SK-N-SH (cell line): Measurements from ENCODE around the gene NFAT5. TPM values are rescaled to one million over a fixed set of nuclear protein-coding genes. Genes with fewer than 3 reads are reported as not detected.

Experiments used
- CTCF ChIA-PET: fragments of 300-600, 350-600 bp; formaldehyde crosslinking; extraction: SDS; loops from one replicate; lab custom pipeline; 2021; lab: Yijun Ruan, JAX
- POLR2A ChIA-PET: fragments of 350-600 bp; sonication (Branson Sonifier 250); formaldehyde crosslinking; extraction: SDS; loops from one replicate; lab custom pipeline; 2020; ENCODE audit warnings: antibody characterized with exemption, inconsistent platforms; lab: Yijun Ruan, JAX
- DNase-seq: peaks from one replicate; pipeline ENCODE4 v3.0.0; 2012
- H2AFZ ChIP-seq: fragments of 200-600 bp; sonication (generic); 2 replicates; pipeline ENCODE4 v1.8.1; 2016; ENCODE audit warnings: antibody characterized with exemption, mild to moderate bottlenecking, low read depth
- H3F3A ChIP-seq: fragments of 200-600 bp; sonication (generic); replicated peaks from 2 replicates; pipeline ENCODE3; 2016; ENCODE audit warnings: antibody characterized with exemption, mild to moderate bottlenecking; ENCODE audit not compliant: insufficient read depth
- H3K27ac ChIP-seq, 2 experiments: fragments of 200-500 bp in 1 of 2; fragments of 200-600 bp in 1 of 2; sonication (Bioruptor generic) in 1 of 2; sonication (generic), shearing (Covaris generic) in 1 of 2; 2 replicates each; pipeline versions ENCODE4 v1.5.1 to v1.6.1; 2014 to 2016; ENCODE audit warnings: low read depth in 2 of 2, inconsistent platforms in 1 of 2, low read length in 1 of 2, mild to moderate bottlenecking in 1 of 2, mixed read lengths in 1 of 2
- H3K27me3 ChIP-seq: fragments of 200-600 bp; sonication (generic), shearing (Covaris generic); 2 replicates; pipeline ENCODE4 v1.6.1; 2016; ENCODE audit warnings: mixed run types; ENCODE audit not compliant: insufficient read depth
- H3K36me3 ChIP-seq, 2 experiments: fragments of 200-500 bp in 1 of 2; fragments of 200-600 bp in 1 of 2; sonication (Bioruptor generic) in 1 of 2; sonication (generic) in 1 of 2; replicated peaks in 1 of 2; 2 replicates each; pipeline versions ENCODE3 to v1.5.1; 2014 to 2016; ENCODE audit warnings: low read length in 1 of 2, mild to moderate bottlenecking in 1 of 2; ENCODE audit not compliant: insufficient read depth in 2 of 2, control insufficient read depth in 1 of 2
- H3K4me1 ChIP-seq, 2 experiments: fragments of 200-500 bp in 1 of 2; fragments of 200-600 bp in 1 of 2; sonication (Bioruptor generic) in 1 of 2; sonication (generic), shearing (Covaris generic) in 1 of 2; 2 replicates each; pipeline versions ENCODE4 v1.5.1 to v1.6.1; 2014 to 2016; ENCODE audit warnings: low read depth in 1 of 2, low read length in 1 of 2, mixed run types in 1 of 2; ENCODE audit not compliant: insufficient read depth in 2 of 2, control insufficient read depth in 1 of 2
- H3K4me2 ChIP-seq: fragments of 200-600 bp; sonication (generic), shearing (Covaris generic); 2 replicates; pipeline ENCODE4 v1.6.1; 2017; ENCODE audit warnings: mixed run types
- H3K4me3 ChIP-seq, 2 experiments: fragments of 200-500 bp in 1 of 2; fragments of 200-600 bp in 1 of 2; sonication (Bioruptor generic) in 1 of 2; sonication (generic), shearing (Covaris generic) in 1 of 2; 2 replicates each; pipeline versions ENCODE4 v1.5.1 to v1.8.1; 2014 to 2016; ENCODE audit warnings: low read depth in 2 of 2, inconsistent platforms in 1 of 2, low read length in 1 of 2, mild to moderate bottlenecking in 1 of 2, mixed read lengths in 1 of 2, moderate library complexity in 1 of 2
- H3K79me2 ChIP-seq: fragments of 200-600 bp; sonication (generic); 2 replicates; pipeline ENCODE4 v1.8.1; 2017; ENCODE audit warnings: mild to moderate bottlenecking; ENCODE audit not compliant: insufficient read depth
- H3K9ac ChIP-seq: fragments of 200-600 bp; sonication (generic); 2 replicates; pipeline ENCODE4 v1.6.1; 2017; ENCODE audit warnings: mixed run types
- H3K9me2 ChIP-seq: fragments of 200-600 bp; sonication (generic); 2 replicates; pipeline ENCODE4 v1.6.1; 2017; ENCODE audit warnings: mixed run types
- H3K9me3 ChIP-seq: fragments of 200-600 bp; sonication (generic); 2 replicates; pipeline ENCODE4 v1.6.1; 2017; ENCODE audit warnings: mixed run types, mild to moderate bottlenecking, moderate library complexity
- H4K20me1 ChIP-seq: fragments of 200-600 bp; sonication (generic); 2 replicates; pipeline ENCODE4 v1.6.1; 2017; ENCODE audit warnings: mild to moderate bottlenecking, mixed run types; ENCODE audit not compliant: insufficient read depth
- CHD2 ChIP-seq: fragments of 150-350 bp; IDR thresholded peaks from 2 replicates; pipeline ENCODE4 v1.6.1; 2018; ENCODE audit warnings: low read length; ENCODE audit not compliant: partially characterized antibody
- ELF1 ChIP-seq: IDR thresholded peaks from 2 replicates; pipeline ENCODE4 v1.4.0; 2012
- EP300 ChIP-seq, 2 experiments: IDR thresholded peaks; 2 replicates each; pipeline versions ENCODE4 v1.4.0 to v1.6.1; 2012; ENCODE audit warnings: borderline replicate concordance in 1 of 2, low read depth in 1 of 2, low read length in 1 of 2
- FOXJ3 ChIP-seq: sonication (generic); formaldehyde crosslinking; IDR thresholded peaks from 2 replicates; pipeline ENCODE4 v1.5.1; 2020; ENCODE audit warnings: mild to moderate bottlenecking, missing genetic modification reagents
- FOXM1 ChIP-seq: IDR thresholded peaks from 2 replicates; pipeline ENCODE4 v1.4.0; 2012; ENCODE audit warnings: low read depth, mild to moderate bottlenecking
- JUND ChIP-seq: IDR thresholded peaks from 2 replicates; pipeline ENCODE4 v1.4.0; 2012
- MEF2A ChIP-seq: IDR thresholded peaks from 2 replicates; pipeline ENCODE4 v1.4.0; 2012; ENCODE audit warnings: low read depth, borderline replicate concordance
- MXI1 ChIP-seq: IDR thresholded peaks from 2 replicates; pipeline ENCODE4 v1.6.1; 2012; ENCODE audit warnings: mild to moderate bottlenecking, low read depth, low read length, improper control_type of control experiment
- NFIC ChIP-seq: IDR thresholded peaks from 2 replicates; pipeline ENCODE4 v1.4.0; 2012; ENCODE audit warnings: borderline replicate concordance
- POLR2AphosphoS5 ChIP-seq: IDR thresholded peaks from 2 replicates; pipeline ENCODE4 v1.6.1; 2012; ENCODE audit warnings: low read depth, low read length
- RAD21 ChIP-seq: IDR thresholded peaks from 2 replicates; pipeline ENCODE4 v1.6.1; 2012; ENCODE audit warnings: mild to moderate bottlenecking, low read length
- WGBS: methylation state at CpG from one replicate; pipeline ENCODE4 v1.1.6; 2017; ENCODE audit warnings: low lambda C conversion rate; 5-methylcytosine and 5-hydroxymethylcytosine counted together
- polyA plus RNA-seq, 3 experiments: library from polyadenylated mRNA; depleted of rRNA; stranded (reverse); fragments of >200 nt; gene quantifications; 2 replicates each; pipeline ENCODE4 v1.2.3, GENCODE V29; 2012
- TF ChIP-seq, protein P1 (sequence below): fragments of 150-350 bp; IDR thresholded peaks from 2 replicates; pipeline ENCODE4 v1.6.1; 2016; ENCODE audit warnings: mild to moderate bottlenecking, low read depth, low read length
- TF ChIP-seq, protein P2 (sequence below): fragments of 150-350 bp; IDR thresholded peaks from 2 replicates; pipeline ENCODE4 v1.6.1; 2017; ENCODE audit warnings: antibody characterized with exemption, low read length, low read depth, borderline replicate concordance
- TF ChIP-seq, protein P3 (sequence below): IDR thresholded peaks from 2 replicates; pipeline ENCODE4 v1.4.0; 2012; ENCODE audit warnings: low read depth
- TF ChIP-seq, protein P4 (sequence below): IDR thresholded peaks from 2 replicates; pipeline ENCODE4 v1.4.0; 2012; ENCODE audit warnings: low read depth, borderline replicate concordance

NFAT5 gene
- polyA plus RNA-seq, 1 of the 3 experiments (the other 2 are of a cell fraction) = 7.2 TPM

DNA sequence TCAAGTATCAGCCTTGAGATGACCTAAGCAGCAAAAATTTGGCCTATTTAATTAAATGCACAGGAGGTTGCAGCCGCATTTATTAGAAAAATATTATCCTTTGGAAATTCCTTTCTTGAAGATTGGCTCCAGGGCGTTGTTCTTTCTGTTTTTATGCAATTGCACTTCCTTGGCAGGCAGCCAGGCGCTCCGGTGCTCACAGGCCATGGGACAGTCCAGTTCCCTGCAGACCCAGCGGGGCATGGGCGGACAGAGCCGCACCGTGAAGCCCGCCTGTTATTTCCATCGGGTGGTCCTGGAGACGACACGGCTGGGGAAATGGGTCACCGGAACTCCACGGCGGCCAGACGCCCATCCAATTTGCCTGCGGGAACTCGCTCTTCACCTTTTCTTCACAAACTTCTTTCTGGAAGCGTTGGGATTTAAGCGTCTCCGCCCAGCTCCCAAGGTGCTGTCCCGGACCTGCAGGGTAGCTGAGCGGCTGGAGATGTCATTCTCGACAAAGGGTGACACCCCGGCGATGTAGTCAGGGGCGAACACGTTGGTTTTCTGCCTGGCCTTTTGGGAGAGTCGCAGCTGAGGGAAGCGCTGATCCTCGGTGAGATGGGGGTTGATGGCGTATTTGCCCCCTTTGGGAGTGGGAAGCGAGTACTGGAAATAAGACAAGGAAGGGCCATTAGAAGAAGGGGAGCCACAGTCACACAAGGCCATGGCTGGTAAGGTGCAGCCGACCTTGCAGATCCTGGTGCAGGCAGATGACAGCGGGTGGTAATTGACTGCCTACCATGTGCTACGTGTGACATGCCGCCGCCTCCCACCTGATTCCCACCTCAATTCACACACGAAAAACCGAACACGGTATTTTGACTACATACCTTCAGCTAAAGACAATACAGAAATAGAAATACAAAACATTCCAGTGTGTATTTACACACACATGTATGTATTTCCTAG lies 176.5 kb downstream of the NFAT5 start:
- Histone ChIP-seq H3K27ac (peak overlapping the region; percentile 12 to 15; a peak in 2 of 4 replicates), H3K27me3 (no peaks in the 10 kb centered on the region), H3K4me3 (no peak overlapping the region), H2AFZ (no peak overlapping the region), H3K36me3 (peaks cover 41 to 47% of the 10 kb centered on the region in 2 experiments), H3K9ac (no peak overlapping the region), H3K79me2 (peaks cover 12% of the 10 kb centered on the region; the same call in 1 of the 2 replicates), H3K9me2 (no peaks in the 10 kb centered on the region), H3K4me2 (no peak overlapping the region; the same call in 1 of the 2 replicates), H3K9me3 (no peaks in the 10 kb centered on the region), H4K20me1 (no peaks in the 10 kb centered on the region), H3F3A (peaks cover 11% of the 10 kb centered on the region), H3K4me1 (no peaks in the 10 kb centered on the region; a peak in 1 of 4 replicates)
- POLR2A ChIA-PET = interaction anchor here (1.0 to 1.6 kb wide), 3 partner anchors 12 to 16 kb away, joined by 3 to 6 read pairs (median 4); partner anchors contain the start of genes NOB1 and NQO1
- peak; percentile 52 for DNase-seq
- WGBS = 81% methylated on average over 41 of the region's 41 CpGs
- CTCF ChIA-PET = interaction anchor here (1.2 to 1.6 kb wide), 4 partner anchors 10 to 33 kb away, joined by 3 to 10 read pairs (median 4); partner anchors contain the start of gene NOB1
- peak; percentile 48; the same call in 1 of the 2 replicates for TF ChIP-seq NFIC
- TF ChIP-seq, protein P1, sequence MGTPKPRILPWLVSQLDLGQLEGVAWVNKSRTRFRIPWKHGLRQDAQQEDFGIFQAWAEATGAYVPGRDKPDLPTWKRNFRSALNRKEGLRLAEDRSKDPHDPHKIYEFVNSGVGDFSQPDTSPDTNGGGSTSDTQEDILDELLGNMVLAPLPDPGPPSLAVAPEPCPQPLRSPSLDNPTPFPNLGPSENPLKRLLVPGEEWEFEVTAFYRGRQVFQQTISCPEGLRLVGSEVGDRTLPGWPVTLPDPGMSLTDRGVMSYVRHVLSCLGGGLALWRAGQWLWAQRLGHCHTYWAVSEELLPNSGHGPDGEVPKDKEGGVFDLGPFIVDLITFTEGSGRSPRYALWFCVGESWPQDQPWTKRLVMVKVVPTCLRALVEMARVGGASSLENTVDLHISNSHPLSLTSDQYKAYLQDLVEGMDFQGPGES = no peak
- TF ChIP-seq MXI1 = no peak
- TF ChIP-seq FOXJ3 (CRISPR knock-in tag) = no peak
- no peak for TF ChIP-seq POLR2AphosphoS5
- TF ChIP-seq CHD2 = no peak

DNA sequence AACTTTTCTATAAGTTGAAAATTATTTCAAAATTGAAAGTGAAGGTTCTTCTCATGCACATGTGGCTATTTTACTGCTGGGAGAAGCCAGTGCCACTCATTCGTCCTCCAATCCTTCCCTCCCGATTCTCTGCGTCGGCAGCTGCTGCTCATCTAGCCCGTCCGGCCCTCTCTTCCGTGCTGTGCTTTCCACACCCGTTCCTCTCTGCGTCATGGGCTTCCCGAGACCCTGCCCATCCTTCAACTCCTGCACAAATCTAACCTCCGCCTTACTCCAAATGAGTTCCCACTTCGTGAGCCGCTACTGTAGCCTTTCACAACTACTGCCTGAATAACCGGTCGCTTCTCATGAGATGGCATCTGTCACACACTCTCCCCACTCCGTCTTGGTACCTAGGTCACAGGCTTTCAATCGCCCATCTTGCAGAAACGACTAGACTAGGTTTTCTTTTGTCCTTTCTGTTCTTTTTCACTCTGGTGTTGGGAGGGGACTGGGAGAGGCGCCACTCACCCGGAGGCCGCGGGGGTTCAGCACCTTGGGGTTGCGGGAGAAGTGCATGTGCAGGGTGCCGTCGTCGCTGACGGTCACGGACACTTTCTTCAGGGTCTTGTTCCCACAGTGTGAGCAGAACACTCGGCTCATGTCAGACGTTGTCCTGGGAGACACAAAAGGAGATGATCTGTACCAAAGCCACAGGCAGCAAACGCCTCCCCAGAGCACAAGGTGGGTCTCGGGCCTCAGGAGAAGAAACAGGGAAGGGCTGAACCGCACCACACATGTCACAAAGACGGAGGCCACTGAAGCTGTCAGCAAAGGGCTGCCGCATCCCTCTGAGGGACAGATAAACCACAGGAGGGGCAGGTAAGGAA lies 178.8 kb downstream of the NFAT5 start:
- Histone ChIP-seq H3F3A (peaks cover 11% of the 10 kb centered on the region), H3K4me3 (no peak overlapping the region), H3K9ac (no peak overlapping the region), H3K9me3 (no peaks in the 10 kb centered on the region), H3K27ac (no peak overlapping the region), H3K79me2 (peaks cover 20% of the 10 kb centered on the region; the same call in 1 of the 2 replicates), H3K4me2 (no peak overlapping the region), H4K20me1 (no peaks in the 10 kb centered on the region), H3K27me3 (no peaks in the 10 kb centered on the region), H3K9me2 (no peaks in the 10 kb centered on the region), H3K36me3 (peaks cover 60 to 66% of the 10 kb centered on the region in 2 experiments), H3K4me1 (no peaks in the 10 kb centered on the region; a peak in 1 of 4 replicates), H2AFZ (no peak overlapping the region)
- 95% methylated on average over 35 of the region's 35 CpGs for WGBS
- CTCF ChIA-PET = interaction anchor here (2.3 kb wide), 1 partner anchor 10 kb away, joined by 9 read pairs; the partner anchor contains the start of gene NOB1
- DNase-seq = no peak
- POLR2A ChIA-PET = interaction anchor here (1.1 kb wide), 1 partner anchor 10 kb away, joined by 5 read pairs; the partner anchor contains the start of gene NOB1
- TF ChIP-seq RAD21 = no peak
- no peak for TF ChIP-seq MEF2A
- no peak for TF ChIP-seq POLR2AphosphoS5
- no peak for TF ChIP-seq FOXJ3 (CRISPR knock-in tag)
- TF ChIP-seq CHD2 = no peak
- no peak for TF ChIP-seq MXI1
- no peak for TF ChIP-seq ELF1
- TF ChIP-seq, protein P2, sequence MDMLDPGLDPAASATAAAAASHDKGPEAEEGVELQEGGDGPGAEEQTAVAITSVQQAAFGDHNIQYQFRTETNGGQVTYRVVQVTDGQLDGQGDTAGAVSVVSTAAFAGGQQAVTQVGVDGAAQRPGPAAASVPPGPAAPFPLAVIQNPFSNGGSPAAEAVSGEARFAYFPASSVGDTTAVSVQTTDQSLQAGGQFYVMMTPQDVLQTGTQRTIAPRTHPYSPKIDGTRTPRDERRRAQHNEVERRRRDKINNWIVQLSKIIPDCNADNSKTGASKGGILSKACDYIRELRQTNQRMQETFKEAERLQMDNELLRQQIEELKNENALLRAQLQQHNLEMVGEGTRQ = no peak
- no peak for TF ChIP-seq FOXM1
- no peak for TF ChIP-seq JUND
- TF ChIP-seq, protein P3, sequence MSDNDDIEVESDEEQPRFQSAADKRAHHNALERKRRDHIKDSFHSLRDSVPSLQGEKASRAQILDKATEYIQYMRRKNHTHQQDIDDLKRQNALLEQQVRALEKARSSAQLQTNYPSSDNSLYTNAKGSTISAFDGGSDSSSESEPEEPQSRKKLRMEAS = no peak
- no peak for TF ChIP-seq EP300 (IDR thresholded peaks at IDR 0.05; ENCODE audit: borderline replicate concordance in 1 of 2, low read depth in 1 of 2, low read length in 1 of 2)
- TF ChIP-seq, protein P4, sequence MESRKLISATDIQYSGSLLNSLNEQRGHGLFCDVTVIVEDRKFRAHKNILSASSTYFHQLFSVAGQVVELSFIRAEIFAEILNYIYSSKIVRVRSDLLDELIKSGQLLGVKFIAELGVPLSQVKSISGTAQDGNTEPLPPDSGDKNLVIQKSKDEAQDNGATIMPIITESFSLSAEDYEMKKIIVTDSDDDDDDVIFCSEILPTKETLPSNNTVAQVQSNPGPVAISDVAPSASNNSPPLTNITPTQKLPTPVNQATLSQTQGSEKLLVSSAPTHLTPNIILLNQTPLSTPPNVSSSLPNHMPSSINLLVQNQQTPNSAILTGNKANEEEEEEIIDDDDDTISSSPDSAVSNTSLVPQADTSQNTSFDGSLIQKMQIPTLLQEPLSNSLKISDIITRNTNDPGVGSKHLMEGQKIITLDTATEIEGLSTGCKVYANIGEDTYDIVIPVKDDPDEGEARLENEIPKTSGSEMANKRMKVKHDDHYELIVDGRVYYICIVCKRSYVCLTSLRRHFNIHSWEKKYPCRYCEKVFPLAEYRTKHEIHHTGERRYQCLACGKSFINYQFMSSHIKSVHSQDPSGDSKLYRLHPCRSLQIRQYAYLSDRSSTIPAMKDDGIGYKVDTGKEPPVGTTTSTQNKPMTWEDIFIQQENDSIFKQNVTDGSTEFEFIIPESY = no peak
- TF ChIP-seq NFIC = no peak
